Neuronal stem cell (in vitro differentiated cells): Measurements from ENCODE around the gene CLIC3.

Experiments used
- DNase-seq: peaks from one replicate; pipeline ENCODE4 v3.0.0-alpha.2; 2013; ENCODE audit warnings: low spot score
- H2AFZ ChIP-seq: one replicate; pipeline ENCODE4 v1.6.1; 2013; ENCODE audit warnings: mild to moderate bottlenecking, low read length, inconsistent platforms
- H2AK5ac ChIP-seq: 2 replicates; pipeline ENCODE4 v1.6.1; 2013; ENCODE audit warnings: low read depth, mild to moderate bottlenecking, inconsistent platforms, low read length, moderate library complexity, mixed read lengths
- H2BK120ac ChIP-seq: 2 replicates; pipeline ENCODE4 v1.6.1; 2013; ENCODE audit warnings: low read depth, mild to moderate bottlenecking, inconsistent platforms, low read length, moderate library complexity, mixed read lengths
- H2BK12ac ChIP-seq: one replicate; pipeline ENCODE4 v1.6.1; 2013; ENCODE audit warnings: low read length, inconsistent platforms
- H2BK15ac ChIP-seq: 2 replicates; pipeline ENCODE4 v1.6.1; 2013; ENCODE audit warnings: mild to moderate bottlenecking, low read length, inconsistent platforms, mixed read lengths
- H2BK5ac ChIP-seq: one replicate; pipeline ENCODE4 v1.6.1; 2013; ENCODE audit warnings: inconsistent platforms, mild to moderate bottlenecking, low read length, moderate library complexity
- H3K14ac ChIP-seq: one replicate; pipeline ENCODE4 v1.6.1; 2013; ENCODE audit warnings: low read length, inconsistent platforms
- H3K18ac ChIP-seq: 2 replicates; pipeline ENCODE4 v1.6.1; 2013; ENCODE audit warnings: low read length, inconsistent platforms
- H3K23ac ChIP-seq: 2 replicates; pipeline ENCODE4 v1.6.1; 2013; ENCODE audit warnings: low read depth, mild to moderate bottlenecking, mixed read lengths, low read length, inconsistent platforms; ENCODE audit not compliant: poor library complexity
- H3K27ac ChIP-seq: replicated peaks from 3 replicates; pipeline ENCODE4 v1.5.1; 2013; ENCODE audit warnings: low read length, inconsistent platforms
- H3K27me3 ChIP-seq, 3 experiments: 2 replicates each; pipeline ENCODE4 v1.6.1; 2013; ENCODE audit warnings: low read length in 3 of 3, mild to moderate bottlenecking in 2 of 3, inconsistent platforms in 1 of 3, low read depth in 1 of 3, mixed read lengths in 1 of 3, moderate library complexity in 1 of 3; ENCODE audit not compliant: control insufficient read depth in 3 of 3, insufficient read depth in 3 of 3
- H3K36me3 ChIP-seq, 2 donors: replicated peaks in 1 of 2; 2 replicates each; pipeline ENCODE4 v1.6.1; 2013; ENCODE audit warnings: low read length in 2 of 2; ENCODE audit not compliant: control insufficient read depth in 2 of 2, insufficient read depth in 2 of 2
- H3K4ac ChIP-seq: 2 replicates; pipeline ENCODE4 v1.6.1; 2013; ENCODE audit warnings: inconsistent platforms, mild to moderate bottlenecking, low read length, moderate library complexity
- H3K4me1 ChIP-seq, 2 donors: 1 replicate in 1 of 2; 2 replicates in 1 of 2; pipeline ENCODE4 v1.6.1; 2013; ENCODE audit warnings: low read length in 2 of 2, low read depth in 1 of 2; ENCODE audit not compliant: control insufficient read depth in 2 of 2, insufficient read depth in 1 of 2
- H3K4me2 ChIP-seq: one replicate; pipeline ENCODE4 v1.6.1; 2013; ENCODE audit warnings: mild to moderate bottlenecking, low read length, inconsistent platforms; ENCODE audit not compliant: insufficient read depth, poor library complexity, severe bottlenecking
- H3K4me3 ChIP-seq, 2 donors: 2 replicates each; pipeline ENCODE4 v1.5.1; 2013; ENCODE audit warnings: low read length in 2 of 2, mild to moderate bottlenecking in 2 of 2, inconsistent platforms in 1 of 2, moderate library complexity in 1 of 2
- H3K79me1 ChIP-seq: one replicate; pipeline ENCODE4 v1.6.1; 2013; ENCODE audit warnings: low read depth, mild to moderate bottlenecking, inconsistent platforms, low read length, moderate library complexity
- H3K9ac ChIP-seq: one replicate; pipeline ENCODE4 v1.6.1; 2013; ENCODE audit warnings: mild to moderate bottlenecking, low read depth, low read length, inconsistent platforms; ENCODE audit not compliant: poor library complexity
- H3K9me3 ChIP-seq, 2 donors: replicated peaks in 1 of 2; 2 replicates each; pipeline versions ENCODE3 to v1.6.1; 2013; ENCODE audit warnings: low read length in 2 of 2, mild to moderate bottlenecking in 2 of 2, inconsistent platforms in 1 of 2, low read depth in 1 of 2, mixed read lengths in 1 of 2, moderate library complexity in 1 of 2; ENCODE audit not compliant: control insufficient read depth in 2 of 2, insufficient read depth in 1 of 2
- H4K8ac ChIP-seq: one replicate; pipeline ENCODE4 v1.6.1; 2013; ENCODE audit warnings: low read depth, mild to moderate bottlenecking, inconsistent platforms, low read length, moderate library complexity
- H4K91ac ChIP-seq: one replicate; pipeline ENCODE4 v1.6.1; 2013; ENCODE audit warnings: low read length, low read depth, mild to moderate bottlenecking, inconsistent platforms; ENCODE audit not compliant: poor library complexity
- WGBS, 2 donors: extraction: QIAGEN DNeasy Blood & Tissue Kit; methylation state at CpG; one replicate each; pipeline ENCODE4 v1.1.7; 2013; ENCODE audit warnings: missing lambda C conversion rate in 2 of 2, mixed read lengths in 1 of 2; ENCODE audit not compliant: insufficient read length in 2 of 2, insufficient replicate concordance in 1 of 2; ENCODE audit errors: extremely low coverage in 2 of 2; 5-methylcytosine and 5-hydroxymethylcytosine counted together

CLIC3 gene

GRCh38 chr9:137017071-137017470 lies 20.7 kb upstream of the CLIC3 start:
- Histone ChIP-seq H3K23ac (peak overlapping the region; percentile 11), H2AFZ (no peak overlapping the region), H4K91ac (peak overlapping the region; percentile 53), H2BK120ac (no peak overlapping the region), H2AK5ac (no peak overlapping the region), H3K4ac (no peak overlapping the region), H3K4me2 (no peak overlapping the region), H2BK12ac (no peak overlapping the region), H3K18ac (no peak overlapping the region), H3K14ac (no peak overlapping the region), H2BK15ac (no peak overlapping the region), H2BK5ac (peak overlapping the region; percentile 69), H3K27me3 (no peaks in the 10 kb centered on the region), H3K4me3 (peak overlapping the region in 1 of 2 donors; percentile 66), H4K8ac (no peak overlapping the region), H3K9ac (no peak overlapping the region), H3K4me1 (no peaks in the 10 kb centered on the region), H3K79me1 (peaks cover 6% of the 10 kb centered on the region), H3K36me3 (peaks cover 22 to 42% of the 10 kb centered on the region in 2 donors), H3K9me3 (peaks cover 0 to 6% of the 10 kb centered on the region in 2 donors), H3K27ac (no peak overlapping the region)
- WGBS, 2 donors: no CpG with 5 or more reads among the region's 28 CpGs
- DNase-seq: no peak

- no peak overlapping the region for H2AFZ ChIP-seq
- H3K36me3 ChIP-seq: peaks cover 24 to 42% of the 10 kb centered on the region in 2 donors
- no peak overlapping the region for H3K9ac ChIP-seq
- DNase-seq: no peak
- no peak overlapping the region for H4K91ac ChIP-seq
- H3K23ac ChIP-seq: no peak overlapping the region
- no peak overlapping the region for H3K27ac ChIP-seq
- H3K79me1 ChIP-seq: peaks cover 6% of the 10 kb centered on the region
- H3K9me3 ChIP-seq: peaks cover 0 to 6% of the 10 kb centered on the region in 2 donors
- no CpG with 5 or more reads among the region's 16 CpGs for WGBS, 2 donors
- H2BK120ac ChIP-seq: no peak overlapping the region
- H2BK5ac ChIP-seq: peak overlapping the region; percentile 69
- no peaks in the 10 kb centered on the region for H3K27me3 ChIP-seq
- no peak overlapping the region for H3K14ac ChIP-seq
- H3K4me2 ChIP-seq: no peak overlapping the region
- H2BK15ac ChIP-seq: no peak overlapping the region
- H3K4ac ChIP-seq: no peak overlapping the region
- no peaks in the 10 kb centered on the region for H3K4me1 ChIP-seq
- H2BK12ac ChIP-seq: no peak overlapping the region
- no peak overlapping the region for H4K8ac ChIP-seq
- no peak overlapping the region for H3K4me3 ChIP-seq
- H2AK5ac ChIP-seq: no peak overlapping the region
- no peak overlapping the region for H3K18ac ChIP-seq
Measured at GRCh38 chr9:137016436-137016835, 20.1 kb upstream of the CLIC3 start.

- H3K14ac ChIP-seq: no peak overlapping the region
- H2BK120ac ChIP-seq: no peak overlapping the region
- no CpG with 5 or more reads among the region's 21 CpGs for WGBS, 2 donors
- H2AK5ac ChIP-seq: no peak overlapping the region
- H2BK5ac ChIP-seq: no peak overlapping the region
- no peaks in the 10 kb centered on the region for H3K4me1 ChIP-seq
- no peak overlapping the region for H3K4me2 ChIP-seq
- H3K9ac ChIP-seq: no peak overlapping the region
- no peaks in the 10 kb centered on the region for H3K27me3 ChIP-seq
- no peak overlapping the region for H3K23ac ChIP-seq
- peaks cover 24 to 42% of the 10 kb centered on the region in 2 donors for H3K36me3 ChIP-seq
- H2AFZ ChIP-seq: no peak overlapping the region
- H3K4ac ChIP-seq: no peak overlapping the region
- no peak overlapping the region for H3K27ac ChIP-seq
- no peak overlapping the region for H3K4me3 ChIP-seq
- H2BK15ac ChIP-seq: no peak overlapping the region
- peaks cover 0 to 6% of the 10 kb centered on the region in 2 donors for H3K9me3 ChIP-seq
- peaks cover 6% of the 10 kb centered on the region for H3K79me1 ChIP-seq
- no peak for DNase-seq
- H2BK12ac ChIP-seq: no peak overlapping the region
- no peak overlapping the region for H4K8ac ChIP-seq
- no peak overlapping the region for H3K18ac ChIP-seq
- H4K91ac ChIP-seq: no peak overlapping the region
Measured at GRCh38 chr9:137015976-137016375, 19.6 kb upstream of the CLIC3 start.

- no peak overlapping the region for H2BK12ac ChIP-seq
Measured at GRCh38 chr9:137015540-137015930, 19.2 kb upstream of the CLIC3 start.

More at GRCh38 chr9:137015540-137015930, 19.2 kb upstream of the CLIC3 start:
- no peak overlapping the region for H4K8ac ChIP-seq
- peak overlapping the region; percentile 43 for H3K23ac ChIP-seq
- no peak overlapping the region for H4K91ac ChIP-seq
- no CpG with 5 or more reads among the region's 25 CpGs for WGBS, 2 donors
- no peak overlapping the region for H2AFZ ChIP-seq
- H3K9me3 ChIP-seq: peaks cover 0 to 6% of the 10 kb centered on the region in 2 donors
- no peak overlapping the region for H2BK15ac ChIP-seq
- peaks cover 25 to 42% of the 10 kb centered on the region in 2 donors for H3K36me3 ChIP-seq
- H3K4me3 ChIP-seq: no peak overlapping the region
- no peaks in the 10 kb centered on the region for H3K27me3 ChIP-seq
- peak overlapping the region; percentile 44 for H3K9ac ChIP-seq
- no peak overlapping the region for H3K4me2 ChIP-seq
- H3K4ac ChIP-seq: no peak overlapping the region
- H3K4me1 ChIP-seq: no peaks in the 10 kb centered on the region
- H3K79me1 ChIP-seq: peaks cover 6% of the 10 kb centered on the region
- no peak overlapping the region for H2BK5ac ChIP-seq
- no peak for DNase-seq
- H2AK5ac ChIP-seq: no peak overlapping the region
- no peak overlapping the region for H3K27ac ChIP-seq
- no peak overlapping the region for H3K14ac ChIP-seq
- no peak overlapping the region for H3K18ac ChIP-seq
- H2BK120ac ChIP-seq: no peak overlapping the region
